Duodenal mucosa (tissue), 2 donors: ENCODE results near the gene PEA15.

ENCODE experiments used
- H3K27ac ChIP-seq: one replicate; pipeline ENCODE4 v1.7.0; 2013; ENCODE audit warnings: low read depth, low read length
- H3K27me3 ChIP-seq, 2 donors: one replicate each; pipeline ENCODE4 v1.7.0; 2013; ENCODE audit warnings: low read length in 2 of 2, control low read depth in 1 of 2; ENCODE audit not compliant: insufficient read depth in 2 of 2, control insufficient read depth in 1 of 2
- H3K36me3 ChIP-seq, 2 donors: one replicate each; pipeline ENCODE4 v1.7.0; 2013; ENCODE audit warnings: low read length in 2 of 2, control low read depth in 1 of 2; ENCODE audit not compliant: insufficient read depth in 2 of 2, control insufficient read depth in 1 of 2
- H3K4me1 ChIP-seq, 2 donors: one replicate each; pipeline ENCODE4 v1.7.0; 2013; ENCODE audit warnings: low read length in 2 of 2, control low read depth in 1 of 2; ENCODE audit not compliant: insufficient read depth in 2 of 2, control insufficient read depth in 1 of 2
- H3K4me3 ChIP-seq, 2 donors: one replicate each; pipeline ENCODE4 v1.7.0; 2013; ENCODE audit warnings: low read length in 2 of 2, low read depth in 1 of 2
- H3K9ac ChIP-seq, 2 donors: one replicate each; pipeline ENCODE4 v1.7.0; 2013; ENCODE audit warnings: low read length in 2 of 2, low read depth in 1 of 2
- H3K9me3 ChIP-seq, 2 donors: one replicate each; pipeline ENCODE4 v1.7.0; 2013; ENCODE audit warnings: low read length in 2 of 2, control low read depth in 1 of 2; ENCODE audit not compliant: control insufficient read depth in 1 of 2

PEA15 gene

DNA sequence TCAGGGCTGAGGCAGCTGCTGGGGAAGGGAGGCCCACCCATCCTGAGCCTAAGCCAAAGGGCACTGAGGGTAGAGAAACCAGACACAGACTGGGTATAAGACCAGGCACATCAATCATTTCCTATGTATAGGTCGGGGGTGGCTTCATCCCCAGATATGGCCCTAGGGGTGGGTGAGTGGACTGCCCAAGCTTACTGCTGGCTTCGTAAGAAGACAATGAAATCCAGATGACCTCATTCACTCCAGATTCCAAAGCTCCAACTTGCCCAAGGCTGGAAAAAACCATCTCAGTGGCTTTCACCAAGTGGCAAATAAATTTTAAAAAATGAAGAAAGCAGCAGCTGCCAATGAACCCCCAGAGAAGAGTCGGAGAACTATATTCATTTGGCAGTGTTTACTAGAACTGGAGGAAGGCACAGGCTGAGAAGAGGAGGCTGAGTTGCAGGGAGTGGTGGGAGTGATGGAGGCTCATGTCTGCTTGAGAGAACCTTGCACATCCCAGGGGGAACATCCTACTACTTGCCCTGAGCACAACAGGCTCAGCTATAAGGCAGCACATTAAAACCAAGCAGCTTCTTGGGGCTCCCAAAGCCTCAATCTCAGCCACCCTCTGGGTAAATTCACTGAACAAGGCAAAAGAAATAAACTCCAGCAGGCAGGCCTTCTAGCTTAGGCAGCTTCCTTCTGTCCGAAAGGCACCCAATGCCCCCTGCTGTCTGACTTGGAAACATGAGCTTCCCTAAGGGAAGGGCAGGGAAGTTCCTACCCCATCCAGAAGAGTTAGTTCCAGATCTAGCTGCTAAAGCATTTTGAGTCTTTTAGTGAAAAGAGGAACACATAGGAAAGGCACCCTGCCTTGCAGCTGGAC is 14.1 kb downstream of the PEA15 start:
- Histone ChIP-seq H3K36me3 (peaks cover 59 to 96% of the 10 kb centered on the region in 2 donors), H3K27me3 (no peaks in the 10 kb centered on the region), H3K9me3 (no peaks in the 10 kb centered on the region), H3K4me1 (peaks cover 12 to 16% of the 10 kb centered on the region in 2 donors), H3K4me3 (no peak overlapping the region), H3K9ac (no peak overlapping the region), H3K27ac (no peak overlapping the region)

DNA sequence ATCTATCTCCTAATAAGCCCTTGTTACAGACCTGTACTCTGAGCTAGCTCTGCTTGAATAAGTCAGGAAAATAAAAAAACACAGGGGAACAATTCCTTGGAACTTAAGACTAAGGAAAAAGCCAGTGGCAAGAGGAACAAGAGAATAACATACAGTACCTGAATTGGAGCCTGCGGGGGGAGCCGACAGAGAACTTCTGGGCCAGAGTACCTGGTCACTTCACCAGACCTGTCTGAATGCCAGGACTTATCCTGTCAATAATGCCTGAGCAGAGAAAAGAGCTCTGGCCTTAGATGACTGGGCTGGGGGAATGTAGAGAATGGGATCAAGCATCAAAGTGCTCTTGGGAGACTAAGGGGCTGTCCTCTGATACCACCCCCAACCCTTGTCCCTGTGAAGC is 15.1 kb downstream of the PEA15 start:
- peaks cover 12 to 16% of the 10 kb centered on the region in 2 donors for H3K4me1 ChIP-seq
- H3K9ac ChIP-seq = no peak overlapping the region
- H3K27ac ChIP-seq = no peak overlapping the region
- peaks cover 64 to 96% of the 10 kb centered on the region in 2 donors for H3K36me3 ChIP-seq
- no peak overlapping the region for H3K4me3 ChIP-seq
- no peaks in the 10 kb centered on the region for H3K27me3 ChIP-seq
- no peaks in the 10 kb centered on the region for H3K9me3 ChIP-seq

DNA sequence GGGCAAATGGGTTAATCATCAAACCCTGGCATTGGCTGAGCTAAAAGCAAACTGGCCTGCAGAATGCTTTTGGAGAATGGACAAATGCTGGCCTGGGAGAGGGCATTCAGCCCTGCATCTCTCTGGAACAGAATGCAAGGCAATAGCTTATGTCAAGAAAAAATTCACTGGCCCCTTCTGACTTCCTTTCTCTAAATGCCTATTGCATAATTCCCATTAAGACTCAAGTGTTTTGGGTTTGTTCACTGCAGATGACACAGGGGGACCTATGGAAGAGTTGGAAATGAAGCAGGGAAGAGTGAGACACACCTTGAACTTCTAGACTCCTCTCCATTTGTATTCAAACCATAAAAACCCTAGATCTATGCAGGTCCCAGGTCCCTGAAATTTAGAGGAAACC is 15.9 kb downstream of the PEA15 start:
- Histone ChIP-seq H3K9me3 (no peaks in the 10 kb centered on the region), H3K9ac (no peak overlapping the region), H3K4me1 (peaks cover 12 to 16% of the 10 kb centered on the region in 2 donors), H3K27ac (no peak overlapping the region), H3K4me3 (no peak overlapping the region), H3K27me3 (no peaks in the 10 kb centered on the region), H3K36me3 (peaks cover 56 to 96% of the 10 kb centered on the region in 2 donors)

DNA sequence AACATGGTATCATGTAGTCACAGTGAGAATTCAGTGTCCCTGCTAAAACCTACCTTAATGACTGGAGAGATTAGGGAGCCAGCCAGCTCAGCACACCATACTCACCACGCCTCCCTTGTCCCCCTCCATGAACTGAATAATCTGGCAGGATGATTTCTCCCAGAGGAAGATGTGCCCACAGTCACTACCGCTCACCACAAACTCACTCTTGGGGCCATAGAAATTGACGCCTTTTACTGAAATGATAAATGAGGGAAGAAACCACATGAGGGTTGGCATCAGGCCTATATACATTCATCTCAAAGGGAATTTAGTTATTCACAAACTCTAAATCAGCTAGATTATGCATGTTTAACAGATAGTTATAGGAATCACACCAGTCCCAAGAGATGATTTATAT is 17.4 kb downstream of the PEA15 start:
- Histone ChIP-seq H3K9ac (no peak overlapping the region), H3K4me3 (no peak overlapping the region), H3K27me3 (no peaks in the 10 kb centered on the region), H3K9me3 (no peaks in the 10 kb centered on the region), H3K27ac (no peak overlapping the region), H3K4me1 (peaks cover 6 to 9% of the 10 kb centered on the region in 2 donors), H3K36me3 (peaks cover 61 to 98% of the 10 kb centered on the region in 2 donors)

DNA sequence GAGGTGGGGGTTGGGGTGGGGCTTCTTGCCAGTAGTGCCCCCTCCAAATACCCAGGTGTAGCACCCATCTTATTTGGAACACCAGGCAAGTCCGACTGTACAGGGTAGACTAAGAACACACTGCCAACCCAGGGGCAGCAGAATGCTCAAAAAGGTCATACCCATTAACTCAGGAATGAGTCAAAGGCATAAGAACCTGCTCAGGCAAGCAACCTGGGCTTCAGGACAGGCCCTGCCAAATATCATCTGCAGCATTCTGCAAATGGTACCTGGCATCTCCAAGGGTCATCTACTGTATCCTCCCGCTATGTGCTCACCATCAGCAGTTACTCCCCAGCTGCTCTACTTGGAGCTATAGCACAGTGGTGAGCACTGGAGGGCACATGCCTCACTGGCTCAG is 19.4 kb downstream of the PEA15 start:
- no peak overlapping the region for H3K9ac ChIP-seq
- H3K4me1 ChIP-seq = no peaks in the 10 kb centered on the region
- no peak overlapping the region for H3K4me3 ChIP-seq
- H3K9me3 ChIP-seq = no peaks in the 10 kb centered on the region
- H3K27ac ChIP-seq = no peak overlapping the region
- peaks cover 59 to 97% of the 10 kb centered on the region in 2 donors for H3K36me3 ChIP-seq
- H3K27me3 ChIP-seq = no peaks in the 10 kb centered on the region

DNA sequence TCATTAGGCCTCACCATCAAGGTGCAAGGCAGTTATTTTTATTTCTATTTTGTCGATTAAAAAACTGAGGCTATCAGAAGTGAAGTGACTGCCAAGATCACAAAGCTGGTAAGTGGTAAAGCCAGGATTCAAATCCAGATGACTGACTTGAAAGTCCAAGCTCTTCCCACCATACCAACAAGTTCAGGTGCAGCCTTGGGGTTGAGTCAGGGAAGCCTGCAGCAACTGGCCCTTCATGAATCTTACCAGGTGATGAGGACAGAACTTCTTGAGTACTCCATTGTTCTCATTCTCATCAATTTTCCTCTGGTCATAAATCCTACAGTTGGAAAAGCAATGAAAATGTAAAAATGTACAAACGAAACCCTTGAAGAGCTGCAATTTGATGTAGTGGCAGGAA is 20.2 kb downstream of the PEA15 start:
- no peak overlapping the region for H3K4me3 ChIP-seq
- no peak overlapping the region for H3K27ac ChIP-seq
- peaks cover 61 to 98% of the 10 kb centered on the region in 2 donors for H3K36me3 ChIP-seq
- no peaks in the 10 kb centered on the region for H3K9me3 ChIP-seq
- no peaks in the 10 kb centered on the region for H3K4me1 ChIP-seq
- no peak overlapping the region for H3K9ac ChIP-seq
- H3K27me3 ChIP-seq = no peaks in the 10 kb centered on the region

DNA sequence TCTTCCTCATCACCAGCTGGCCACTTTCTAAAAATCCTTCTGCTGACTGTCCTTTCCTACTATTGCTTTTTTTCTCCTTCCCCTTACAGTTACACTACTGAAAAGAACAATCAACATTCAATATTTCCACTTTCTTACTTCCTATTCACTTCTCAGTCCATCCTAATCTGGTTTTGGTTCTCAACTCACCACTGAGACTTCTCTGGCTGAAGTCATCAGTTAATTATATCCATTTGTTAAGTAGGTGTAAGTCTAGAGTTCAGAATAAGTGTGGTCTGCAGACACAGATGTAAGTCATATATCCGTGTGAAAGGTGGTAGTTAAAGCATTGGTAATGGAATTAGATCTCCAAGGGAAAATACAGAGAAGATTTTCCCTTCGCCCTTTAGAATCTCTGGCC is 21.4 kb downstream of the PEA15 start:
- H3K27me3 ChIP-seq = no peaks in the 10 kb centered on the region
- H3K36me3 ChIP-seq = peaks cover 59 to 99% of the 10 kb centered on the region in 2 donors
- no peak overlapping the region for H3K9ac ChIP-seq
- H3K4me1 ChIP-seq = no peaks in the 10 kb centered on the region
- no peaks in the 10 kb centered on the region for H3K9me3 ChIP-seq
- H3K4me3 ChIP-seq = no peak overlapping the region
- H3K27ac ChIP-seq = no peak overlapping the region

DNA sequence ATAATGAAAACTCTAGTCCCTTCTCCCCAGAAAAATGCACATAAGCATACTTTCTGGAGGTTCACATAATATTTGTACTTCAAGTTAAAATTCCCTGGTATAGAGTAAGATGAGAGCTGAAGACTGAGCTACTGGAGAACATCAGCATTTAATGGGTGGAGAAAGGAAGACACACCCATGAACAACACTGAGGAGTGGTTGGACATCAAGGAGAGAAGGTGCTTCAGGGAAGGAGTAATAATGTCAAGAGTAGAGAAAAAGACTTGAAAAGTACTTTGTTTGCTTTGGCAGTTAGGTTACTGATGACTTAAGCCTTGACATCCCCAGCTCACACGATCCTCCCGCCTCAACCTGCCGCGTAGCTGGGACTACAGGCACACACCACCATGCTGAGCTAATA is 21.9 kb downstream of the PEA15 start:
- H3K4me1 ChIP-seq = no peaks in the 10 kb centered on the region
- H3K9ac ChIP-seq = no peak overlapping the region
- no peak overlapping the region for H3K27ac ChIP-seq
- H3K9me3 ChIP-seq = no peaks in the 10 kb centered on the region
- H3K4me3 ChIP-seq = no peak overlapping the region
- peaks cover 56 to 99% of the 10 kb centered on the region in 2 donors for H3K36me3 ChIP-seq
- no peaks in the 10 kb centered on the region for H3K27me3 ChIP-seq

DNA sequence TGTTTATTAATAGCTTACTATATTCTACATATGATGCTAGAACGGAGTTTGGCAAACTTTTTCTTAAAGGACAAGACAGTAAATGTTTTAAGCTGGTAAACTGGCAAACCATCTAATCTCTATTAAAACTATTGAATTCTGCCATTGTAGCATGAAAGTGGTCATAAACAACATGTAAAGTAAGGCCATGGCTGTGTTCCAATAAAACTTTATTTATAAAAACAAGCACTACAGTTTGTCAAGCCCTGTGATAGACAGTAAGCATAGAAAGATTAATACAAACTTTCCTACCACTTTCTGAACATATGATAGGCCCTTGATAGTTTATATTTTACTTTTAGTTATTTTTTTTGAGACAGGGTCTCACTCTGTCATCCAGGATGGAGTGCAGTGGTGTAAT is 22.4 kb downstream of the PEA15 start:
- H3K4me1 ChIP-seq = no peaks in the 10 kb centered on the region
- H3K36me3 ChIP-seq = peaks cover 50 to 99% of the 10 kb centered on the region in 2 donors

DNA sequence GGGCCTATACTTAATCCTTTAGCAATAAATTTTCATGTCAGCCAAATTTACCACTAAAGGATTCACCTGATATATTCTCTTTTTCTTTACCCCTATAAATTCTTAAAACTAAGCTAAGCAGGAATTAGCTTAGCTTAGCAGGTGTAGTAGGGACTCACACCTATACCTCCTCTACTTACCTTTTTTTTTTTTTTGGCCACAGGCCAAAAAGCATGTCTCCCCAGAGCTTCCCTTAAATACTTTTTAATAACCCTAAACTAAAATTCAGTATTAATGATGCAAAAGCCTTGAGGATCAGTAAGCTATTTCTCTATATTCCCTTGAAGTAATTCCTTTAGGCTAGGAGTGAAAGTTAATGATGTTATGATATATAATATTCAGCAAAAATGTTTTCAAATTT is 23.2 kb downstream of the PEA15 start:
- no peaks in the 10 kb centered on the region for H3K27me3 ChIP-seq
- no peaks in the 10 kb centered on the region for H3K9me3 ChIP-seq
- no peaks in the 10 kb centered on the region for H3K4me1 ChIP-seq
- no peak overlapping the region for H3K27ac ChIP-seq
- peaks cover 42 to 94% of the 10 kb centered on the region in 2 donors for H3K36me3 ChIP-seq
- no peak overlapping the region for H3K9ac ChIP-seq
- no peak overlapping the region for H3K4me3 ChIP-seq

More for the DNA sequence above, 22.4 kb downstream of the PEA15 start:
- Histone ChIP-seq H3K9me3 (no peaks in the 10 kb centered on the region), H3K4me3 (no peak overlapping the region), H3K27me3 (no peaks in the 10 kb centered on the region), H3K9ac (no peak overlapping the region), H3K27ac (no peak overlapping the region)
